ENCODE results near the gene TCERG1. TPM values are rescaled to one million over a fixed set of nuclear protein-coding genes. Genes with fewer than 3 reads are reported as not detected.

TCERG1 gene
- total and polyA plus RNA-seq, 9 of the 15 experiments (the other 6 are each of a cell fraction or from before 2014, with no cell fraction given) = 50.3 to 148 (median 119) TPM

- ChIA-PET CTCF (ENCODE audit: low intra/inter-chr PET ratio) (no interaction called here), POLR2A (no interaction called here)
- peak; percentile 50; the same call in 2 of the 3 replicates for ATAC-seq
- H2AFZ ChIP-seq (ENCODE audit: low read depth, low read length) = no peak overlapping the region
- H3K9ac ChIP-seq (ENCODE audit: insufficient read depth in 1 of 2, low read depth in 2 of 2, low read length in 2 of 2) = no peak overlapping the region
- H3K4me1 ChIP-seq (replicated peaks in 1 of 2; ENCODE audit: control insufficient read depth in 2 of 2, insufficient read depth in 2 of 2, low read length in 2 of 2) = no peaks in the 10 kb centered on the region
- H3K4me3 ChIP-seq = no peak overlapping the region
- TF ChIP-seq C11orf30 (IDR thresholded peaks at IDR 0.05; ENCODE audit: low read depth) (no peak), FOXA1 (IDR thresholded peaks at IDR 0.05; ENCODE audit: borderline replicate concordance) (no peak), XRCC3 (IDR thresholded peaks at IDR 0.05) (no peak), TBL1XR1 (IDR thresholded peaks at IDR 0.05; ENCODE audit: low read length in 2 of 2) (no peak), NCOA6 (IDR thresholded peaks at IDR 0.05) (no peak), EWSR1 (IDR thresholded peaks at IDR 0.05; ENCODE audit: borderline replicate concordance, low read depth, partially characterized antibody) (no peak), NFE2 (IDR thresholded peaks at IDR 0.05; ENCODE audit: low read depth) (0 out of 2 replicates have a peak, but pooled peaks have one; percentile 9)
- no TSS peak for BruUV-seq (replicated peaks)
- FAIRE-seq = no peak
- peaks cover 5 to 10% of the 10 kb centered on the region in 2 experiments; a peak in 3 of 5 replicates for H3K27me3 ChIP-seq (ENCODE audit: control insufficient read depth in 2 of 2, insufficient read depth in 2 of 2, low read length in 2 of 2)
- H3K9me3 ChIP-seq (replicated peaks; ENCODE audit: control insufficient read depth, insufficient read depth, low read depth, low read length) = no peaks in the 10 kb centered on the region
- no peaks in the 10 kb centered on the region for H3K79me2 ChIP-seq (ENCODE audit: control insufficient read depth, insufficient read depth, low read length)
- no peak for DNase-seq (ENCODE audit: extremely low read depth in 1 of 4, low spot score in 3 of 4)
- intact Hi-C loops (cut with micrococcal nuclease) (no loop called here), in situ Hi-C loops (cut with MboI) (no loop called here)
- no peak overlapping the region for H3K27ac ChIP-seq (ENCODE audit: extremely low read depth, low read depth, low read length)
- H3K36me3 ChIP-seq (ENCODE audit: control insufficient read depth, insufficient read depth, low read length) = no peaks in the 10 kb centered on the region
- no peaks in the 10 kb centered on the region for H3K9me1 ChIP-seq (ENCODE audit: control insufficient read depth, insufficient read depth, low read length)
- 2% methylated on average over 5 of the region's 5 CpGs for WGBS (ENCODE audit: insufficient coverage, low coverage, missing lambda C conversion rate)
- no peaks in the 10 kb centered on the region for H4K20me1 ChIP-seq (replicated peaks; ENCODE audit: control insufficient read depth, insufficient read depth, low read length)
- no peak overlapping the region for H3K4me2 ChIP-seq (ENCODE audit: insufficient read depth, low read length)
Observed at GRCh38 chr5:146440870-146441495, 6.2 kb upstream of the TCERG1 start.
